HG02588 (cell line): ENCODE measurements around the gene STON1.
"Not testable (repeated sequence)": the region's sequence is repeated elsewhere in the genome, so short reads cannot be mapped to it uniquely, and the experiment has no call there.

Experiments
- ATAC-seq: cut with Tn5 transposase; IDR thresholded peaks from one replicate; pipeline ENCODE4 v1.9.1; 2021; ENCODE audit warnings: mild to moderate bottlenecking, moderate library complexity; ENCODE audit not compliant: unreplicated experiment

The STON1 gene

GRCh38 chr2:48569433-48569832, 39.5 kb downstream of the STON1 start:
- ATAC-seq: no peak

GRCh38 chr2:48572816-48573215, 42.9 kb downstream of the STON1 start:
- no peak for ATAC-seq

- ATAC-seq: no peak
These were observed 44.7 kb downstream of the STON1 start for GRCh38 chr2:48574353-48575287.

GRCh38 chr2:48578313-48578712, 48.4 kb downstream of the STON1 start:
- ATAC-seq: no peak

- ATAC-seq: no peak
These were observed 54.0 kb downstream of the STON1 start for GRCh38 chr2:48583961-48584360.

- no peak for ATAC-seq
These were observed 54.6 kb downstream of the STON1 start for GRCh38 chr2:48584551-48584950.

GRCh38 chr2:48586433-48586832, 56.5 kb downstream of the STON1 start:
- no peak for ATAC-seq

GRCh38 chr2:48587560-48587959, 57.6 kb downstream of the STON1 start:
- ATAC-seq: no peak

- no peak for ATAC-seq
These were observed 58.0 kb downstream of the STON1 start for GRCh38 chr2:48587961-48588360.

GRCh38 chr2:48588745-48589144, 58.8 kb downstream of the STON1 start:
- ATAC-seq: no peak

GRCh38 chr2:48589170-48589767, 59.3 kb downstream of the STON1 start:
- ATAC-seq: no peak

GRCh38 chr2:48590017-48590416, 60.1 kb downstream of the STON1 start:
- ATAC-seq: no peak

GRCh38 chr2:48592067-48592466, 62.1 kb downstream of the STON1 start:
- ATAC-seq: no peak

GRCh38 chr2:48596751-48597150, 66.8 kb downstream of the STON1 start:
- ATAC-seq: not testable (repeated sequence)

- no peak for ATAC-seq
These were observed 67.5 kb downstream of the STON1 start for GRCh38 chr2:48597492-48597891.

- no peak for ATAC-seq
These were observed 70.4 kb downstream of the STON1 start for GRCh38 chr2:48600204-48600813.

- ATAC-seq: no peak
These were observed 71.0 kb downstream of the STON1 start for GRCh38 chr2:48600917-48601316.

- ATAC-seq: no peak
These were observed 71.4 kb downstream of the STON1 start for GRCh38 chr2:48601349-48601748.

GRCh38 chr2:48605482-48606175, 75.7 kb downstream of the STON1 start:
- no peak for ATAC-seq

GRCh38 chr2:48607307-48608014, 77.5 kb downstream of the STON1 start:
- ATAC-seq: no peak

- ATAC-seq: no peak
These were observed 83.3 kb downstream of the STON1 start for GRCh38 chr2:48613211-48613610.
